ENCODE results near the gene SORCS2. TPM values are rescaled to one million over a fixed set of nuclear protein-coding genes. Genes with fewer than 3 reads are reported as not detected.

Gene SORCS2
- polyA plus RNA-seq, 1 donor (not counting 4 experiments of a cell fraction or from before 2014, with no cell fraction given) = 0.09 TPM

DNA sequence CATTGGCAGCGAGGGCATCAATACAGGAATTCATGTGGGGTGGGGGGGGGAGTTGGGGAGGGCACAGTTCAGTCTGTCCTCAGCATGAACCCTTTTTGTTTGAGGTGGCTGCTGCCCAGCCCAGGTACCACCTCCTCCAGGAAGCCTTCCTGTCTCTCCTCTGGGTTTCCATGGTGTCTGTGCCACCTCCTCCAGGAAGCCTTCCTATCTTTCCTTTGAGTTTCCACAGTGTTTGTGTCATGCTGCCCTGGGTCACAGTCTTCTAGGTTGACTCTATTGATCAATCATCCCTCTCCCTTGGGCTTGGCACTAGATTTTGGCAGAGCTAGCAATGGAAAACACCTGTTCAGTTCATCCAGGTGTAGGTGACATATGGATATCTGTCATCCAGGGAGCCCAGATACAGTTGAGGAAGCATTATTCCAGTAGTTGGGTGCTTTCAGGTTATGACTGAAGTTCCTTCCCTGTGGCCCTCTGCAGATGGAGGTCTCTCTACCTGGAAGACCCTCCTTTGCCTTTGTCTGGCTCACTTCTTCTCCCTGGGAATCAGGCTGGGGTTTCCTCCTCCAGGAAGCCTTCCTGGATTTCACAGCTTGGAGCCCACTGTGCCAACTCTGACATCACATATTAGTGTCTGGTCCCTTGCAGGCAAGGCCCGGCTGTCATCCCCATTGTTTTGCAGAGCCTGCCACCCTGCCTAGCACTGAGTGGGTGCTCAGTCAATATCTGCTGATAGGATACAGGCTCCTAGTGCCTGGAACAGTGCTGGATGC, 96.6 kb downstream of the SORCS2 start:
- Histone ChIP-seq H3K79me2 (ENCODE audit: control insufficient read depth, insufficient read depth, low read length) (no peaks in the 10 kb centered on the region), H4K20me1 (ENCODE audit: control insufficient read depth, extremely low read depth, insufficient read depth, low read length) (peaks cover 3% of the 10 kb centered on the region)
- dilution Hi-C loops (cut with MboI; ENCODE audit: extremely low pct_ligation_motif_present, low sequenced_read_pairs) = no loop called here

DNA sequence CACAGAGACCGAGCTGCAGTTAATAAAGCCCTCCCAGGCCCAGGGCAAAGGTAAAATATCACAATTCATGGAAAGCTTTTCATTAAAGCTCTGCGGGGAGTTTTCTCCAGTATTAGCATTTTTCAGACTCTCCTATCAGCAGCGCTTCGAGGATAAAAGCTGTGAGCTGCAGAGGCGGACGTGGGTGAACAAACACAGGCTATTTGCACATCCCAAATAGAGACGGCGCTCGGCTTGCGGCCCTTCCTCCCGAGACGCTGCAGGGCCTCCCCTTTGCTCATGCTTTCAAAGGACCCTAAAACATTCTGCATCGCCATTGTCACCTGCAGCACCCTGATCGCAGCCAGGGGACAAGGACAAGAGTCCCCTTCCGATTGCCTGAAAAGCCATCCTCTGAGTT, 97.3 kb downstream of the SORCS2 start:
- no peak overlapping the region for H2AFZ ChIP-seq (ENCODE audit: control insufficient read depth, low read length)
- DNase-seq (ENCODE audit: low read depth, low spot score) = no peak
- no peak overlapping the region for H3K4me3 ChIP-seq (ENCODE audit: control insufficient read depth in 2 of 3, extremely low read depth in 1 of 3, insufficient read depth in 2 of 3, low read depth in 1 of 3, low read length in 3 of 3)
- TF ChIP-seq EZH2 (IDR thresholded peaks at IDR 0.05; ENCODE audit: low read length) = no peak
- TF ChIP-seq CTCF (optimal IDR thresholded peaks at IDR 0.05 in 1 of 3, IDR thresholded peaks at IDR 0.05 in 1 of 3, conservative IDR thresholded peaks at IDR 0.05 in 1 of 3; ENCODE audit: extremely low read depth in 1 of 3, insufficient read depth in 2 of 3, low read length in 3 of 3) = no peak
- peaks cover 45% of the 10 kb centered on the region for H3K27me3 ChIP-seq (ENCODE audit: control insufficient read depth, extremely low read depth, insufficient read depth, low read length)
- H3K36me3 ChIP-seq (ENCODE audit: control insufficient read depth in 2 of 2, extremely low read depth in 1 of 2, insufficient read depth in 2 of 2, low read length in 2 of 2) = no peaks in the 10 kb centered on the region
- no peak overlapping the region for H3K9ac ChIP-seq (ENCODE audit: control insufficient read depth, extremely low read depth, insufficient read depth, low read length)
- dilution Hi-C loops (cut with MboI; ENCODE audit: extremely low pct_ligation_motif_present, low sequenced_read_pairs) = no loop called here
- H3K4me2 ChIP-seq (ENCODE audit: control insufficient read depth, extremely low read depth, insufficient read depth, low read depth, low read length) = no peak overlapping the region
- no peaks in the 10 kb centered on the region for H3K79me2 ChIP-seq (ENCODE audit: control insufficient read depth, insufficient read depth, low read length)
- no peak overlapping the region for H3K27ac ChIP-seq (ENCODE audit: control insufficient read depth, insufficient read depth, low read length)
- no peaks in the 10 kb centered on the region for H3K4me1 ChIP-seq (ENCODE audit: control insufficient read depth, extremely low read depth, insufficient read depth, low read length)
- H3K9me1 ChIP-seq (ENCODE audit: control insufficient read depth, extremely low read depth, insufficient read depth, low read length) = no peaks in the 10 kb centered on the region
- H3K9me3 ChIP-seq (ENCODE audit: control insufficient read depth, low read depth, low read length) = no peaks in the 10 kb centered on the region
- peaks cover 3% of the 10 kb centered on the region for H4K20me1 ChIP-seq (ENCODE audit: control insufficient read depth, extremely low read depth, insufficient read depth, low read length)
- FAIRE-seq = no peak

More for the DNA sequence above, 96.6 kb downstream of the SORCS2 start:
- Histone ChIP-seq H3K9me1 (ENCODE audit: control insufficient read depth, extremely low read depth, insufficient read depth, low read length) (no peaks in the 10 kb centered on the region), H3K27ac (ENCODE audit: control insufficient read depth, insufficient read depth, low read length) (no peak overlapping the region), H3K36me3 (ENCODE audit: control insufficient read depth in 2 of 2, extremely low read depth in 1 of 2, insufficient read depth in 2 of 2, low read length in 2 of 2) (no peaks in the 10 kb centered on the region), H3K9me3 (ENCODE audit: control insufficient read depth, low read depth, low read length) (no peaks in the 10 kb centered on the region), H2AFZ (ENCODE audit: control insufficient read depth, low read length) (no peak overlapping the region), H3K4me1 (ENCODE audit: control insufficient read depth, extremely low read depth, insufficient read depth, low read length) (no peaks in the 10 kb centered on the region), H3K9ac (ENCODE audit: control insufficient read depth, extremely low read depth, insufficient read depth, low read length) (no peak overlapping the region), H3K27me3 (ENCODE audit: control insufficient read depth, extremely low read depth, insufficient read depth, low read length) (peaks cover 51% of the 10 kb centered on the region), H3K4me3 (ENCODE audit: control insufficient read depth in 2 of 3, extremely low read depth in 1 of 3, insufficient read depth in 2 of 3, low read depth in 1 of 3, low read length in 3 of 3) (no peak overlapping the region), H3K4me2 (ENCODE audit: control insufficient read depth, extremely low read depth, insufficient read depth, low read depth, low read length) (no peak overlapping the region)
- no peak for DNase-seq (ENCODE audit: low read depth, low spot score)
- FAIRE-seq = no peak
- TF ChIP-seq EZH2 (IDR thresholded peaks at IDR 0.05; ENCODE audit: low read length) (no peak), CTCF (optimal IDR thresholded peaks at IDR 0.05 in 1 of 3, IDR thresholded peaks at IDR 0.05 in 1 of 3, conservative IDR thresholded peaks at IDR 0.05 in 1 of 3; ENCODE audit: extremely low read depth in 1 of 3, insufficient read depth in 2 of 3, low read length in 3 of 3) (no peak)

Data from keratinocyte (primary cell).